ENCODE data around the gene C16orf74. TPM values are rescaled to one million over a fixed set of nuclear protein-coding genes. Genes with fewer than 3 reads are reported as not detected.

C16orf74 gene
- total RNA-seq, 4 donors from 2014 or later: 0.52 to 1.9 (median 0.94) TPM; not detected in 1

GRCh38 chr16:85738923-85739715, 11.8 kb downstream of the C16orf74 start:
- ATAC-seq: no peak
- H3K4me3 ChIP-seq: no peak overlapping the region
- H3K36me3 ChIP-seq: no peaks in the 10 kb centered on the region
- TF ChIP-seq POLR2A (IDR thresholded peaks at IDR 0.05) (no peak), POLR2AphosphoS5 (IDR thresholded peaks at IDR 0.05) (no peak), EP300 (IDR thresholded peaks at IDR 0.05) (no peak), CTCF (IDR thresholded peaks at IDR 0.05) (no peak)
- no peaks in the 10 kb centered on the region for H3K27me3 ChIP-seq
- H3K9me3 ChIP-seq: no peaks in the 10 kb centered on the region
- H3K27ac ChIP-seq: no peak overlapping the region
- 68 to 77% methylated on average over 3 to 9 of the region's 13 CpGs for WGBS, 2 donors (ENCODE audit: low coverage in 1 of 2)
- no peaks in the 10 kb centered on the region for H3K4me1 ChIP-seq

GRCh38 chr16:85736921-85737320, 14.0 kb downstream of the C16orf74 start:
- H3K36me3 ChIP-seq: no peaks in the 10 kb centered on the region
- no peaks in the 10 kb centered on the region for H3K9me3 ChIP-seq
- no peaks in the 10 kb centered on the region for H3K27me3 ChIP-seq
- TF ChIP-seq POLR2AphosphoS5 (IDR thresholded peaks at IDR 0.05) (no peak), POLR2A (IDR thresholded peaks at IDR 0.05) (no peak), EP300 (IDR thresholded peaks at IDR 0.05) (no peak), CTCF (IDR thresholded peaks at IDR 0.05) (no peak)
- H3K4me1 ChIP-seq: no peaks in the 10 kb centered on the region
- ATAC-seq: no peak
- H3K4me3 ChIP-seq: no peak overlapping the region
- 60 to 86% methylated on average over 1 to 9 of the region's 9 CpGs for WGBS, 2 donors (ENCODE audit: low coverage in 1 of 2)
- H3K27ac ChIP-seq: no peak overlapping the region

GRCh38 chr16:85735946-85736345, 14.9 kb downstream of the C16orf74 start:
- ATAC-seq: no peak
- Histone ChIP-seq H3K27me3 (no peaks in the 10 kb centered on the region), H3K4me3 (no peak overlapping the region), H3K9me3 (no peaks in the 10 kb centered on the region), H3K27ac (no peak overlapping the region), H3K36me3 (no peaks in the 10 kb centered on the region), H3K4me1 (no peaks in the 10 kb centered on the region)
- WGBS, 2 donors (ENCODE audit: low coverage in 1 of 2): 59% methylated on average over 4 of the region's 6 CpGs; no CpG with 5 or more reads in 1 of the 2 donors
- TF ChIP-seq POLR2AphosphoS5 (IDR thresholded peaks at IDR 0.05) (no peak), POLR2A (IDR thresholded peaks at IDR 0.05) (no peak), EP300 (IDR thresholded peaks at IDR 0.05) (no peak), CTCF (IDR thresholded peaks at IDR 0.05) (no peak)

GRCh38 chr16:85735225-85735635, 15.7 kb downstream of the C16orf74 start:
- Histone ChIP-seq H3K27ac (no peak overlapping the region), H3K36me3 (no peaks in the 10 kb centered on the region), H3K9me3 (no peaks in the 10 kb centered on the region), H3K27me3 (no peaks in the 10 kb centered on the region), H3K4me1 (no peaks in the 10 kb centered on the region), H3K4me3 (no peak overlapping the region)
- no peak for ATAC-seq
- TF ChIP-seq CTCF (IDR thresholded peaks at IDR 0.05) (no peak), POLR2AphosphoS5 (IDR thresholded peaks at IDR 0.05) (no peak)
- WGBS, 2 donors (ENCODE audit: low coverage in 1 of 2): 90% methylated on average over 2 of the region's 14 CpGs; no CpG with 5 or more reads in 1 of the 2 donors

Data from gastroesophageal sphincter (tissue), 4 donors.